SKM-1 treated with dmso at 0.1 percent for 144 hours (cell line): Measurements from ENCODE around the gene GPR68.
"Not testable (repeated sequence)": the region's sequence is repeated elsewhere in the genome, so short reads cannot be mapped to it uniquely, and the experiment has no call there.

ENCODE experiments used
- DNase-seq: peaks from one replicate; lab custom pipeline; 2025; ENCODE audit not compliant: unreplicated experiment; lab: John Stamatoyannopoulos, UW

The GPR68 gene

DNA sequence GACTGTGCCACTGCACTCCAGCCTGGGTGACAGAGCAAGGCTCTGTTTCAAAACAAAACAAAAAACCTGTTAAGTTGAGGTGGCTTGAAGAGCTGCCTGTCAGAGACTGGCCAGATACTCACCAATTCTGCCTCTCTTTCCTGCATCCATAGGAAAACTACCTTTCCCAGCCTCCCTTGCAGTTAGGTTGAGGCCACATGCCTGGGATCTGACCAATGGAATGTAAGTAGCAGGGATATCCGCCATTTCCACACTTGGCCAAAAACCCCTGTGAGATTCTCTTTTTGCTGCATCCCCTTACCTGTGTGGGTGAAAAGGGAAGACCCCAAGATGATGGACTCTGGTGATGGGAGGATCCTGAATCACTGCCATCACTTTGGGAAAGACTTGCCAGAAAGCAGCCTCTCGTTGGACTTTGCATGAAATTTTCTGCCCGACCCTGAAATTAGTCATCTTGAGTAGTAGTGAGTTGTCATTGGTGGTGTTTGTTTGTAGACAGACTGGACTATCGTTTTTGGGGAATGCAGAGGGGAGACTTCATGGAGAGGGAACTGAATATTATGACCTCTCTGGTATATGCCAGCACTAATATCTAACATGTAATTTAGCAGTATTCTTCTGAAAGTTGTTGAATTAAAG is 14.0 kb downstream of the GPR68 start:
- DNase-seq, result no peak

GRCh38 chr14:91229743-91230200 is 14.7 kb downstream of the GPR68 start:
- DNase-seq, result peak; percentile 51

DNA sequence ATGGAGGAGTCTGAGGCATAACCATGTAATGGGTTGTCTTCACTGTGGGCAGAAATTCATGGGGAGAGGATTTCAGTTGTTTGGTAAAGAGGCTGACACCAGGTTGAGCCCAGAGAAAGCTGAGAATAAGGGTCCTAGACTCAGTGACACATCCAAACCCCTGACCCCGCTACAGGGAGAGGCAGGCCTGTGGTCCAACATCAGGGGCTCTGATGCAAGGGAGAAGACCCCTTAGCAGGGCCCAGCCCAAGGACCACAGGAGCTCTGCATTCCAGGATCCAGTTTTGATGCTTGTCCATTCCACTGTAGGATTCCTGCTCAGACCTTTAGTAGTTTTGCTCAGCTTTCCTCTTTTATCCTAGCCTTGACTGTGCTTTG is 15.5 kb downstream of the GPR68 start:
- no peak for DNase-seq

DNA sequence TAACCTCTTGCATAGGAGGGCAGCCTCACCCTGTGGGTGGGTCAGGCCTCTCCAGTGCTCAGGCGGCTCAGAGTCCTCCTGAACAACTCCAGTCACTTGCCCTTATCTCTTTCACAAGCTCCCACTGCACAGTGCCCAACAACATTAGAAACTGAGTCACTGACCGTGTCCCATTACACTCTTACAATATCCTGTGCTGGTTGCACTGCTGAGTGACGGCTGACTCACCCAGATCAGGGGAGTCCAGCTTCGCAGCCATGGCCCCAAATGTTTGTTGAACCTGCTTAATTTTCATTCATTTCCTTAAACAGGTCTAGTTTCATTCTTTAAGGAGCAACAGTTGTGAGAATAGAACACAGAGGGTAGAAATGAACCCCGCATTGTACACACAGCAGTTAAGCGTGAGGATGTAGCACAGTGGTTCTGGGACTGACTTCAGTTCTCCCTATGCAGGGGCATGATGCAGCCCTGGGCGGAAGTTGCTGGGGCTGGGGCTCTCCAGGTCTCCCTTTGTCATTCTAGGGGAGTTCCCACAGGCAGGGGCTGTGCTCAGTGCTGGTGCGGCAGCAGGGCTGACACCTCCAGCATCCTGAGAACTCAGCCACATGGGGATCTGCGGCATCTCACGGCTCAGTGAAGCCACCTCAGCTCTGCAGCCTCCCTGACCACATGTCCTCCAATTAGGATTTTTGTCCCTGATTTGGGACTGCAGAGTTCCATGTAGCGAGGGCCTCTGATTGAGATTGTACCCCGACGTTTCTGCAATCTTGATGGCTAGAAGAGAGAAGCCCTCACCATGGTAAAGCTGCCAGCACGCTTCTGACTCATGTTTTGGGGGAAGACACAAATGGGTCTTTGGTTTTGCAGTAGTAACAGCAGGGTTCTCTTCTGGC is 16.1 kb downstream of the GPR68 start:
- DNase-seq, result no peak

- DNase-seq, result no peak
Observed at GRCh38 chr14:91227183-91227628, 17.3 kb downstream of the GPR68 start.

DNA sequence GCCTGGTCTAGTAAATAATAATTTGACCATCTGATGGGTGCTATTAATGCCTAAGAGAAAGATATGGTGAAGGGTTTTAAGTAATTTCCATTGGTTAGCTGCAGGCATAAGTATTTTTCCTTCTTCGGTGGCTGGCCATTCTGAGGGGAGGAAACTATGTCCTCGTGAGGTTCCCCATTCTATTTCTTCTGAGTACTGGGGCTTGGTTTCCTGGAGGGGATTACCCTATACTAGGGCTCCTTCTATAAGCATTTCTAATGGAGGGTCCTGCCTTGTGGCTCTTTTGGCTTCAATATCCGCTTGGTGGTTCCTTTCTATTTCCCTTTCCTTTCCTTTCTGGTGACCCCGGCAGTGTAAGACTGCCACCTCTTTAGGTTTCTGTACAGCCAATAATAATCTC is 18.1 kb downstream of the GPR68 start:
- not testable (repeated sequence) for DNase-seq

GRCh38 chr14:91225025-91225424 is 19.5 kb downstream of the GPR68 start:
- DNase-seq, result no peak

DNA sequence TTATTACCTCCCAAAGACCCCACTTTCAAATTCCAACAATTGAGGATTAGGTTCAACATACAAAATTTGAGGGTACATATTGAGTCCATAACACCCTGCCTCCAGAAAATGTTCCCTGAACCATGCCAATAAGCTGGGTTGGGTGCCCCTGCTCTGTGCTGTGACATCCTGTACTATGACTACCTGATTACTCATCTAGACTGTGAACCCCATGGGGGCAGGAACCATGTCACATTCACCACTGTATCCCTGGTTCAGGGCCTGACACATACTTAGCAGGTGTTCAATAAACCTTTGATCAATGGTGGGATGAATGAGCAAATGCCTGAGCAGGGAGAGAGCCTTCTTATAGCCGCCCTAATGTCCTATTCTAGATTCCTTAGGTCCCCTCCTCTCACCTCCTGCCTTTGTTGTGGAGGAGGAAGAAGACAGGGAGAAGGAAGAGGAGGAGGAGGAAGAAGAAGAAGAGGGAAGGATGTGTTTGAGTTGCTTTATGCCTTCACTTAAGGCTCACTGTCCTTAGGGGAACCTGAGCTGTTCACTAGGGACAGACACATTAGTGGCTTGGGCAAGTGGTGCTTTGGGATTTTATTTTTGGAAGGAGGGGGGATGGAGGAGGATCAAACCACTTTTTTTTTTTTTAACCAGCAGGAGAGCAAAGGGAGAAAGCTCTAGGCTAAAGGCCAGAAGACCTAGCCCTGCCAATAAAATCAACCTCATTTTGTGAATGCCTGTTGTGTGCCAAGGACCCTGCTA is 21.3 kb downstream of the GPR68 start:
- no peak for DNase-seq

GRCh38 chr14:91221270-91221669 is 23.2 kb downstream of the GPR68 start:
- no peak for DNase-seq

DNA sequence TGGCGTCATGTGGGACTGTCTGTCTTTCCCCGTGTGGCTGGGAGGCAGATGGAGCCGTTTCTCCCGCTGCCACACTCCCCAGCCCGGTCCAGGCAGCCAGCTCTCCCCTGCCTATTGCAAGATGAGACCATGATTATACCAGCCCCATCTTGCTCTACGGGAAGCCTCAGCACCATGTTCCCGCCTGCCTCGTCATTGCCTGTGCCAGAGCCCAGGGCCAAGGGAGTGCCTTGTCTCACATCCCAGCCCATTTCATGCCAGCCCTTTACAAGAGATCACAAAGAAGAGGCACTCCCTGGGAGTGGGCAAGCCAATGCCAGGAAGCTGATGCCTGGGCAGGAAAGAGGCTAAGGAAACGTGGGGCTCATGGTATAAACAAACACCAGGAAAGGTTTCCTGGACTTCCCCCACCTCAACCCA is 23.9 kb downstream of the GPR68 start:
- DNase-seq, result no peak

- no peak for DNase-seq
Observed at GRCh38 chr14:91219517-91220389, 24.8 kb downstream of the GPR68 start.

DNA sequence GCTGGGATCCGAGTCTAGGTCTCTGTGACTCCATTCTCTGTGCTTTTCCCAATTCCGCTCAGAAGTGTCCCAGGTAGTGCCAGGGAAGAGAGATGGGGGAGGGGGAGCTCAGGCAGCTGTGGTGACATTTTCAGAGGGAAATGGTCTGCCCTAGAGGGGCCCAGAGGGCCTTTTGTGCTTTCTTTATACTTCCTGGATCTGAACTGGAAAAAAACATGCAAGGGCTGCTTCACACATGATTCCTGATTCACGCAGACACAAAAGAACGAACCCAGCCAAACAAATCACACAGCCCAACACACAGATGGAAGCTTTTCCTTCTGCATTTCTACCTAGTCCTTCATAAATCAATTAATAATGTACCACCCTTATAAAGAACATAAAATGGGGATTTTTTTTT is 26.5 kb downstream of the GPR68 start:
- no peak for DNase-seq

- no peak for DNase-seq
Observed at GRCh38 chr14:91216731-91217226, 27.7 kb downstream of the GPR68 start.

DNA sequence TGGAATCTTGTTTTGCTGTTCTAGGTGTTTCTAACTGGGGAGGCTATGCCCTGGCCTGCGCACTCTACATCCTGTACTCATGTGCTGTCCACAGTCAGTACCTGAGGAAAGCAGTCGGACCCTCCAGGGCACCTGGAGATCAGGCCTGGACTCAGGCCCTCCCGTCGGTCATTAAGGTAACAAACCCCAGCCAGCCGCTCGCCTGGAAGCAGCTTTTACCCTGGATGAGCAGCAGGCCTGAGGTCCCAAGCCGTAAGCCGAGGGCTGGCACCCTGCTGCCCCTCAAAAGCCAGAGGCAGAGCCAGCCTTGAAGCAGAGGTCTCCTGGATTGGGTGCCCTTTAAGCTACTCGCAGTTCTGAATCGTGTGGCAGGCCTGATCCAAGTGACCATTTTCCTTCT is 29.1 kb downstream of the GPR68 start:
- no peak for DNase-seq

DNA sequence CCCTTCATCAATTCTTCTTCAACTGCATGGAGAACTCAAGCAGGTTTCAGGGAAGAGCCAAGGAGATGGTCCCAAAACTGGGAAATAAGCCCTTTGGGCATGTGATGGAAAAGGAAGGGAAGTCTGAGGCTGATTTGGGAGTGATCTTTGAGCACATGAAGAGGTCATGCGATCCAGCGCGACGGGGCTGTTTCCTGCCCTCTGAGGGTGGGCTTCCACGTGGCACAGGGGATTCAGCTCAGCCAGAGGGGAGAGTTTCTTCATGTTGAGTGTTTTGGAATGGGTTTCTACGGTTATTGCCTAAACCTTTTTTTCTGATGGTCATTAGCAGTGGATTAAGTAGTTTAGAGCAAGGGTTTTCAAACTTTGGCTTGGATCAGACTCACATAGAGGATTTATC is 30.2 kb downstream of the GPR68 start:
- no peak for DNase-seq

GRCh38 chr14:91211017-91211416 is 33.5 kb downstream of the GPR68 start:
- no peak for DNase-seq

- DNase-seq, result no peak
Observed at GRCh38 chr14:91207008-91207407, 37.5 kb downstream of the GPR68 start.

DNA sequence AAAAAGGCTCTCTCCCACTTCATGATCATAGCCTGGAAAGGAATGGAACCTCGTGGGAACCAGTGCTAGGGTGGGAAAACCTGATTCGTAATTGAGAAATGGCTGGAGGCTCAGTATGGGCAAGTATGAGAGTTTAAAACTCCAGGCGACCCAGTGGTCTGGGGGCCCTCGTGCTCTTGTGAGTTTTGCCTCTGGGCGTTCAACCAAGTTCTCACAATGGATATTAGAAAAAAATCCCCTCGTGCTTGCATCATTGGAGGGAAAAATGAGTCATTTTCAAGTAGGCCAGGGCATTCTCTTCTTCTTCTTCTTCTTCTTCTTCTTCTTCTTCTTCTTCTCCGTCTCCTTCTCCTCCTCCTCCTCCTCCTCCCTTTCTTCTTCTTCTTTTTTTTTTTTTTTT is 39.0 kb downstream of the GPR68 start:
- no peak for DNase-seq

- no peak for DNase-seq
Observed at GRCh38 chr14:91204657-91205056, 39.8 kb downstream of the GPR68 start.

DNA sequence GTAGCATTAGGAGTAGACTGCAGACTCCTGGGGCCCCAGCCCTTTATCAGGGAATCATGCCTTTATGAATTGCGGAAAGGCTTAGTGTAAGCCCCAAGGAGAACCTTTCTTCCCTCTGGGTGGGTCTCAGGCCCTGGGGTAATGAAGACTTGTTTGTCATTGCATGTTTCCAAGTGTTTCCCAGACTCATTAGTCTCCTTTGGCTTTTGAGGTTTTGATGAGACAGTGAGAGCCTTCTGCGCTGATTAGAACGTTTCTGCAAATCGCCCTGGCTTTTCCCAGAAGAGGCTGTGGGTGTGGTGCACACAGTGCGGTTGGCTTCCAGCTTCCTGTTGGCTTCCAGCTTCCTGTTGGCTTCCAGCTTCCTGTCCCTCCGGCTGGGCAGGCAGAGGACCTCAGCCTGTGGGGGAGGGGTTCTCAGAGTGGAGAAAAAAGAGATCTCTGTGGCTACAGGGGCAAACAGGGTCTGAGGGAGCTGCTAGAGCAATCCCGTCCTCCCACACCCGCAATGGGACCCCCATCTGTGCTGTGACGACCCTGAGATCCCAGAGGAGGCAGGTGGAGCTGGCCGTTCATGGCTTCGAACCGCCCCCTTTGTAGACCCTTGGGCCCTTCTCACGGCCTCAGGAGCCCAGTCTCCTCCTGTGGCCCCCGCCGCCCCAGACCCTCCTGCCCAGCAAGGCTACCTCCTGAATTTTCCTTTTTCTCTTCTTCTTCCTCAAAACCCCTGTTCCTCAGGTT is 42.1 kb downstream of the GPR68 start:
- no peak for DNase-seq
